ENCODE data around the gene SLC2A1. TPM values are rescaled to one million over a fixed set of nuclear protein-coding genes. Genes with fewer than 3 reads are reported as not detected.

The SLC2A1 gene
- total RNA-seq, 1 donor from 2014 or later: 29.3 TPM

DNA sequence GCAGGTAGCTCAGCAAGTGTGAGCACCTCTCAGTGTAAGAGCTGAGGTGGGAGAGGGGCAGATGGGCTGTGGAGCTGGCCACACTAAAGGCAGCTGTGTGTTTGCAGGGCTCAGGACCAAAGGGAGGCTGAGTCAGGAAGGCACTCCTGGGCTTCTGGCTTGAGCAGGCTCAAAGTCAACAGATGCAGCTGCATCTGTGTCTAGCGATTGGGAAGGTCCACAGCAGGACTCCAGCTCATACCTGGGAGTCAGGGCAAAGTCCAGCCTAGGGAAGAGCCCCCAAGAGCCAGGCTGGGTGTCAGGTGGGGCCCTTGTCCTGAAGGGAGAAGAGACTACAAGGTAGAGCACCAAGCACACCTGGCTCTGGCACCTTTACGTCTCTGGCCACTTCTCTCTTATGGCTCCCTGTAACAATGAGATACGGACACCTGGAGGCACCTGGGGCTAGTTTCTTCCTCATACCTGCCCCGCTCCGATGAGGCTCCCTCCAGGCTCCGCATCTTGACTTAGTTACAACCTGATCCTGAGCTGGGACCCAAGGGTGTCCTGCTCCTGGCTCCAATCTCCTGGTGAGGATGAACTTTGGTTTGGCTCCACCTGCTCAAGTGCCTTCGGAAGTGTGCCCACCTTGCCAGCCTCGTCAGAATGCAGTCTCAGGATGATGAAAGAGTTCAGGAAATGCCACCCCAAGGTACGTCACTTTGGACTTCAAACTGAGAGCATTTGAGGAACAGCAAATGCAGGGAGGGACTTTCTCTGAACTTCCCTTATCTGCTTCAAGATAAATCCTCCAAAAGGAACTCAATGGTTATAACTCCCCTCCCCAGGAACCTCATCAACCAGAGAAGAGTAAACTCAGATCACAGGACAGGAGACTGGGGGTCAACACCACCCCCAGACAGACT lies 21.5 kb upstream of the SLC2A1 start:
- DNase-seq: no peak

- no peak for DNase-seq
Measured at GRCh38 chr1:42979036-42979430, 20.4 kb upstream of the SLC2A1 start.

- DNase-seq: no peak
Measured at GRCh38 chr1:42978317-42979035, 19.8 kb upstream of the SLC2A1 start.

DNA sequence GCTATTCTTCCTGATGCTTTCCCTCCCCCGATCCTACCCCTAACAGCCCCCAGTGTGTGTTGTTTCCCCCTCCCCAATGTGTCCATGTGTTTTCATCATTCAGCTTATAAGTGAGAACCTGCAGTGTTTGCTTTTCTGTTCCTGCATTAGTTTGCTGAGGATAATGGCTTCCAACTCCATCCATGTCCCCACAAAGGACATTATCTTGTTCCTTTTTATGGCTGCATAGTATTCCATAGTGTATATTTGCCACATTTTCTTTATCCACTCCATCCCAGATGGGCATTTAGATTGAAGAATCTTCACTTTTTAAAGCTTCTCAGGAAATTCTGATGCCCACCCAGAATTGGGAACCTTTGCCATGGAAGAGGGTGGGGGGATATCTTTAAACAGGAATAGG lies 19.0 kb upstream of the SLC2A1 start:
- DNase-seq: no peak

GRCh38 chr1:42975561-42976225 lies 17.0 kb upstream of the SLC2A1 start:
- no peak for DNase-seq

- no peak for DNase-seq
Measured at GRCh38 chr1:42974767-42975437, 16.2 kb upstream of the SLC2A1 start.

DNA sequence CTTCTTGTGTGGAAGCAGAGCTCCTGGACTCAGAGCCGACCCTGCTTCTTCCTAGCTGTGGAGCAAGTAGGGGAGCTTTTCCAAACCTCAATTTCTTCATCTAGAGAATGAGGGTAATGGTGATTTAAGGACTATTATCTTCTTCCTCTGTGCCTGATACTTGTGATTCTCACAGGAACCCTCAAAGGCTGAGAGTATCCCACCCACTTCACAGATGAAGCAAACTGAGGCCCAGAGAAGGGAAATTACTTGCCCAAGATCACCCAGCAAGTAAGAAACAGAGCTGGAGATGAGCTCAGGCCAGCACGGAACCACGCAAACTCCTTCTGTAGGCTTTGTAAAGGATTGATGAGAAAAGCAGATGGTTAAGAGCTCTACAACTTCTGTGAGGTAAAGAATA lies 15.1 kb upstream of the SLC2A1 start:
- no peak for DNase-seq

- DNase-seq: no peak
Measured at GRCh38 chr1:42973286-42973685, 14.6 kb upstream of the SLC2A1 start.

DNA sequence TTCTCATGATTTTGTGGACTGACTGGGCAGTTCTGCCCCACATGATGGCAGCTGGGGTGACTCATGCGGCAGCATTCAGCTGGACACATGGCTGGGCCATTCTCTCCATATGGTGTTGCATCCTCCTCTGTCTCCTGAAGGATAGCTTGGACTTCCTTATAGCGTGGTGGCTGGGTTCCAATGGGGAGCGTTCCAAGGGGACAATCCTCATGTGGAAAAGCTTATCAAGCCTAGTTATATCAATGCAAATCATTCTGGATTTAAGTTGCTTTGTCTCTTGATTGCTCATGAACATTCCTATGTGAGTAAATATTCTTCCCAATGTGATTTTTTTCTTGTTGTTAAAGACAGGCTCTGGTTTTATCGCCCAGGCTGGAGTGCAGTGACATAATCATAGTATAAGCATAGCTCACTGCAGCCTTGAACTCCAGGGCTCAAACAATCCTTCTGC lies 13.2 kb upstream of the SLC2A1 start:
- no peak for DNase-seq

DNA sequence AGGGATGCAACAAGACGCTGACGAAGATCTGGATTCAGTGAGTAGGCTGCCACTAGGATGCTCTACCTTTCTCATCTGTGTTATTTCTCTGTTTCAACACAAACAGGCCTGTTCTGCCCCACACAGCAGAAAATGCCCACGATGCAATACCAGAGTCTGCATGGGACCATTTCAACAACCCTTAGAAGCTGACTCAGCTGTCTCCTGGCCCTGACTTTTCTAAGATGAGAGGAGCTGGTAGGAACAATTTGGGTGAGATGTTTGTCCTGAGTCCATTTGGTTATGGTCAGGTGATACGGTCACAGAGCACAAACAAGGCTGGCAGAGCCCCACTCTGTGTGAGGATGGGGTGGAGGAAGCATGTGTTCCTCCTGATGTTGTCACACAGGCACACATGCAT lies 11.5 kb upstream of the SLC2A1 start:
- no peak for DNase-seq

- DNase-seq: no peak
Measured at GRCh38 chr1:42968654-42969053, 10.0 kb upstream of the SLC2A1 start.

DNA sequence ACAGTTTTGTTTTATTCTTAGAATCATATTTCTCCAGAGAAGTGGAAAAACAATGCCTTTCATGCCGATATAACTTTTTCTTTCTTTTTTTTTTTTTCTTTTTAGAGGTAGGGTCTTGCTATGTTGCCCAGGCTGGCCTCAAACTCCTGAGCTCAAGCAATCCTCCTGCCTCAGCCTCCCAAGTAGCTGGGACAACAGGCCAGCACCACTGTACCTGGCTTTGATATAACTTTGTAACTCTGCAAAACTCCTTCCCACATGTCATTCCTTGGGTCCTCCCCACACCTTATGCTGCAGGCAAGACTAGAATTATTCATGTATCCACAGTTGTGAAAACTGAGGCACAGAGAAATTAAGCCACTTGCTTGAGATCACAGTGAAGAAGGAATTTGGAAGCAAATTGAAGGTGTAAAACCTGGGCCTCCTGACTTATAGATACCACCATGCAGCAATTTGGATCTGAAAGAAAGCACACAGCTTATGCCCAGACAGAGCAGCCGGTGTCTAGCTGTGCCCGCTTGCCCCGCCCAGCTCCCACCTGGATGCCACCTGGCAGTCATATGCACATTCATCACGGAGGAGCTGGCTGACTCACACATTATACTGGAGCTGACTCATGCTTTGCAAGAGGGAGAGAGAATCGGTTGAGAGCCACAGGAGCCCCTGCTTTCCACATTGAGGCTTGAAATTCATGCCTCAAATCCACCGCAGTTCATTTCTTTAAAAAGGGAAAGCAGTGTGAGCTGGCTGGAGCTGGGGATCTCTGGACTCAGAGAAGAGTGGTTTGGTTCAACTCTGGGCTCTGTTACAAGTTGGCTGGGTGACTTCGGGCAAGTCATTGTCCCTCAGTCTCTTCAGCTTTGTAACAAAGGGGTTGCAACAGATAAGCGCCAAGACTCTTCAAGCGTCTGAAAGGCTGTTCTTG lies 8.3 kb upstream of the SLC2A1 start:
- DNase-seq: no peak

- DNase-seq: no peak
Measured at GRCh38 chr1:42965378-42965777, 6.7 kb upstream of the SLC2A1 start.

DNA sequence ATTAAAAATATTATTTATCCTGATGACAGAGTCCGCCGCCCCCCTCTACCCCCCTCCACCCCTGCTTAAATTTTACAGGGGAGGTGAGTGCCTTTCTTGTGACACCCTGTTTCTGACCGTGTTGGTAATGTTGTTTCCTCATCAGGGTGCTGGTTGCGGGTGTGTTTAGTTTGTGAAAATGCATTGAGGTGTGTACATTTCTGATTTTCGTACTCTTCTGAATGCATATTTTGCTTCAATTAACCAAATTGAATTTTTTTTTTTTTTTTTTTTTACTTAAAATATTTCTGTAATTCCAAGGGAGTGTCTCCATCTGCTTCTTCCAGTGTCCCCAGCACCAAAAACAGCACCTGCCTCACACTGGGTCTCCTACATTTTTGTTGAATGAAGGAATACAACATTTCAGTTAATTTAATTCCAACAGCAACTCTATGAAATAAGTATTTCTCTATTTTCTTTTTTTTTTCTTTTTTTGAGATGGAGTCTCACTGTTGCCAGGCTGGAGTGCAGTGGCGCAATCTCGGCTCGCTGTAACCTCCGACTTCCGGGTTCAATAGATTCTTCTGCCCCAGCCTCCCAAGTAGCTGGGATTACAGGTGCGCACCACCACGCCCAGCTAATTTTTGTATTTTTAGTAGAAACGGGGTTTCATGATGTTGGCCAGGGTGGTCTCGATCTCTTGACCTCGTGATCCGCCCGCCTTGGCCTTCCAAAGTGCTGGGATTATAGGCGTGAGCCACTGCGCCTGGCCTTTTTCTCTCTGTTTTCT lies 5.6 kb upstream of the SLC2A1 start:
- DNase-seq: no peak

DNA sequence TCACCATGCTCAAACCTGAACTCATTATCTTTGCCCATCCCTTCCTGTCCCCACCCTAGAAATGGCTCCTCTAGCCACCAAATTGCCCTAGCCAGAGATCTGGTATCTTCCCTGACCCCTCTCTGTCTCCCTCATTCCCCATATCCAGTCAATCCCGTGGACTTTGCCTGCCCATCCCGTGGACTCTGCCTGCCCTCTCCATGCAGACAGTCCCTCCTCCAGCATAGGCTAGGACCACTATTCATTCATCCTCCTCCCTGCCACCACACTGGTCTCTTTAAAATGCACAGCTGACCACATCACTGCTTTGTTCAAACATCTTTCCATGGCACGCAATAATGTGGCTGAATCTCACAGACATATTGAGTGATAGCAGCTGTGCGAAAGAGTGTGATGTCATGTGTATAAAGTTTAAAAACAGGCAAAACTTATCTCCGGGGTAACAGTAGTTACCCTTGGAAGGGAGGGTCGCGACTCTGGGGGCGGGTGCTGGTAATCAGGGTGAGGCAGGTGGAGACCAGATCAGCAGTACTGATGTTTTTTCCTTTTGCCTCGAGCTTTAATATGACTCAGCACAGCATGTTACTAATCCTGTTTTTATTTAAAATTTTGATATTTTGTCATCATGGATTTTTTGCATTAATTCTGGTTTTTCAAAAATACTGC lies 4.8 kb upstream of the SLC2A1 start:
- DNase-seq: no peak

GRCh38 chr1:42962641-42963377 lies 4.1 kb upstream of the SLC2A1 start:
- no peak for DNase-seq

DNA sequence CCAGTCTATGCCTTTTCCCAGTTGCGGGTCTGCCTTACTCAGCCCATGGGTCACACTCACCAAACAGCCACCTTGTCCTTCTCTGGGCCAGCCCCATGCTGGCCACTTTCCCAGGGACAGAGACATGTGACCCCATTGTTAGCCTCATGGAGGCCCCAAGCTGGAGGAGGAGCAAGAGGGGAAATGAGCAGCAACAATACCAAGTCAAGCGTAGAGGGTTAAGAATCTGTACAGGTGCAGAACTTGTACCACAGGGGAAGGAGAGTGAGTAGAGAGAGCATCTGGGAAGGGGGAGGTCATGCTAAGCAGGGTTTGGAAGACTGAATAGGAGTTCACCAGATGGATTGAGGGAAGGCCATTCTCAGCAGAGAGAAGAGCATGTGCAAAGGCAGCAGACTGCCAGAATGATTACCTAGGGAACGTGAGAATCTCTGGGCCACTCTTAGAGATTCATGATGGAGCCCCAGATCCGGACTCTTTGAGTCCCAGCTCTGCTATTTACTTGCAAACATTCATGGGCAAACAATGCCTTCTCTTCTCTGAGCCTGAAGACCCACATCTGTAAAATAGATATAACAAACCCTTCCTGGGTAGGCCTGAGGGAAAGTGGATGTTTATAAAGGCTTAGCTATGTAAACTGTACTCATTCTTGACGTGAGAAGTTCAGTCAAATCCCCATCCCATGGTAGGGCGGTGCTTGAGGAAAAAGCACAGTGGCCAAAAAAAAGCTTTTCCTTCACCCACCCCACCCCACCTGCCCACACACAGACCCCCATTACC lies 2.8 kb upstream of the SLC2A1 start:
- DNase-seq: no peak

DNA sequence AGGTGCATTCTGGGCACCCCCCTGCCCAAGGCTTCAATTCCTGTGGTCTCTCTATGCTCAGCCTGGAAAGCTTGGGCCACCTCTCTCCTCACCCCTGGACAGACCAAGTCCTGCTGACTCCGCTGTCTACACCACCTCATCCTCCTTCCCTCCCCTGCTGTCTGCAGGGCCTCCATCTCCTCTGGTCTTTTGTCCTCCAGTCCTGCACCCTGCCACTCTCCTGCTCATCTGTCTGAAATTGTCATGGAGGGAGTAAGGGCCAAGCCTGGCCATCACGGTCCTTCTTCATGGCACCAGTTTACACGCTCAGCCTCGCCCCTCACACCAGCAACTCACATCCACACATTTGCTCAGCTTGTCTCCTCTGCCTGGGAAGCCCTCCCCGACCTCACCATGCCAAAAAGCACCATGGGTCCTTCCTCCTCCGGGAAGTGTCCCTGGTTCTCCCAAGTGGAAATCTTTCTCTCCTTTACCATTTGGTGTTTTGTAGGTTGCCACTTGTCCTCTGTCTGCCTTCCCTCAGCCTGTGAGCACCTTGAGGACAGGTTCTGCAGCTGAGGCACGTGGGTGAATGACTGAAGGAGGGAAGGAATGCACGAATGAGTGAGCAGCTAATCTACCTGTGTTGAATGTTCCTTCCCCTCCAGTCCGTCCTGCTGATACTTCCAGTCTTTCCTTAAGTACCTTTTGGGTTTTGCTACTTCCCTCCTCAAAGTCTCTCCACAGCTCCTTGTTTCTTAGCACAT lies 2.1 kb upstream of the SLC2A1 start:
- no peak for DNase-seq
